NCI-H526 (cell line): ENCODE results near the gene IGSF3.
A peak's percentile ranks its signal among the peaks of the same experiment; 100 is the strongest.

Source experiments
- DNase-seq, 2 experiments: peaks; one replicate each; lab custom pipeline; 2025; lab: John Stamatoyannopoulos, UW

IGSF3 gene

DNA sequence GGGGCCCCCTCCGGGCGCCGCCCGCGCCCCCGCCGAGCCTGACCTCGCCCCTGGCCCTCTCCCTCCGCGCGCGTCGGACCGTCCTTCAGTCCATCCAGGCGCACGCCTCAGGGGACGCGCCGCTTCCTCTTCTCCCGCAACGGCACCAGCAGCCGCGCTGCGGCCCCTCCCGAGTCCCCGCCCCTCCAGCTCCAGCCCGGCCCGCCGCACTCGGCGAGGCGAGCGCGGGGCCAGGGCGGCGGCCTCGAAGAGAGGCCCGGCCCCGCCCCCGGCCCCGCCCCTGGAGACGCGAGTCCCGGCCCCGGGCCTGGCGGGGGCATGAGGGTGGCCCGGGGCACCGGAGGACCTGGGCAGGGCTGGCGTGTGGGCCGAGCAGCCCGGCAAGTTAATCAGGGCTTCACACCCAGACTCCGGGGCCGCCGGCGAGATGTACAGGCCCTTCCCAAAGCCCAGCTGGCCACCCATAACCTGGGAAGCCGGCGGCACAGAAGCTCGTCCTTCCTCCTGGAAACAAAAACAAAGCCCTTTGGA lies at the start of gene IGSF3:
TSS of gene IGSF3 (minus strand) at position 159 of the 531 bp plus-strand sequence. CDS start 1,407 bp downstream, outside the sequence.
- DNase-seq, result peak; percentile 47 to 89

DNA sequence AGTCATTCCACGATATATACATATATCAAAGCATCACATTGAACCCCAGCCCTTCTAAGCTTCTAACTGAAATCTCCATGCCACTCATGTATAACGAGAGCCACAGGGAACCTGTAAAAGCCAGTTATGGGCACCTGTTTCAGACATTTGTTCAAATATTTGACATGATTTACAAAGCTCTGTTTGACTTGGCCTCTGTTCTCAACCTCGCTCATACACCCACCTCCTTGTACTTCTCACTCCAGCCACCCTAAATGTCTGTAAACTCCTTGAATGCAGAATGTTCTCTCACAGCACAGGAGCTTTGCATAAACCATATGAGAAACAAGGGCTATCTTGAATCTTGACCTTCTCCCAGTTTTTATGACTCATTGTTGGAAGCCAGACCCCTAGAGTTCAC lies 49.8 kb upstream of the IGSF3 start:
- no peak for DNase-seq

DNA sequence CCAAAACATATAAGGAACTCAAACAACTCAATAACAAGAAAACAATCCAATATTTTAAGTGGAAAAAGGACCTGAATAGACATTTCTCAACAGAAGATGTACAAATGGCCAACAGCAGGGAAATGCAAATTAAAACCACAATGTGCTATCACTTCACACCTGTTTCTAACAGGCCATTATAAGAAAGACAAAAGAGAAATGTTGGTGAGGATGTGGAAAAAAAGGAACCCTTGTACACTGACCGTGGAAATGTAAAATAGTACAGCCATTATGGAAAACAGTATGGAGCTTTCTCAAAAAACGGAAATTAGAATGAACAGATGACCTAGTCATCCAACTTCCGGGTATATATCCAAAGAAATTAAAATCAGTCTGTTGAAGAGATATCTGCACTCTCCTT lies 48.9 kb upstream of the IGSF3 start:
- peak; percentile 87 to 89 for DNase-seq

DNA sequence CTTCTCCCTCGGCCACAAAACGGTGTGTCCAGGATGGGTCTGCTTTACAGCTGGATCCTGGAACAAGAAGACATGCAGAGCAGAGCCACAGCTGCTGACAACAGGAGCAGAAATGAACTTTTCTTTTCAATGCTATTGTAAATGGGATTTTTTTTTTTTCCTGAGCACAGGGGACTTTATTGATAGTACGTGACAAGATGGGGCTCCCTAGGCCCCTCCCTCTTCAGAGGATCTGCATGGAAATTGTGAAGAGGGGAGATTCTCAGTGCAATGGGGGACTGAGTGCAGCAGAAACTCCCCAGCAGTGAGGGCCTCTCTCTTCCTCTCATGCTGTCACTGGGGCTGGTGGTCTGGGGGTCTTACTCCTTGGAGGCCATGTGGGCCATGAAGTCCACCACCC lies 45.9 kb upstream of the IGSF3 start:
- no peak for DNase-seq

DNA sequence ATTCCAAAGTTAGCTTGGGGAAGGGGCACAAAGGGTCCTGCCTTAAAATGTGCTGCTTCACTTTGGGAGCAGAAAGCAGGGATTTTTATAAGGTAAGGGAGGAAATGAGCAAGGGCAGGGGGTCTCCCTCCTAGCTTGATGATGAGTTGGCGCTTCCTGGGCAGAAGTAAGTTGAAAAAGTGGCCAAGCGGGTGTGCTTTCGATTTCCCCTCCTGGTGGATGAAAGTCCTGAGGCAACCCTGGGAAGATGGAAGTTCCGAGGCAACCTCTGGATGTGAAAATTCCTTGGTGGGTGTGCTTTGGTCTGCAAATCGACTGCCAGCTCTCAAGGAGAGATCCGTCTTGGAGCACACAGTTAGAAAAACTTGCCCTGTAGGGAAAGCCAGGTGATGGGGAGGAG lies 45.0 kb upstream of the IGSF3 start:
- DNase-seq, result no peak

DNA sequence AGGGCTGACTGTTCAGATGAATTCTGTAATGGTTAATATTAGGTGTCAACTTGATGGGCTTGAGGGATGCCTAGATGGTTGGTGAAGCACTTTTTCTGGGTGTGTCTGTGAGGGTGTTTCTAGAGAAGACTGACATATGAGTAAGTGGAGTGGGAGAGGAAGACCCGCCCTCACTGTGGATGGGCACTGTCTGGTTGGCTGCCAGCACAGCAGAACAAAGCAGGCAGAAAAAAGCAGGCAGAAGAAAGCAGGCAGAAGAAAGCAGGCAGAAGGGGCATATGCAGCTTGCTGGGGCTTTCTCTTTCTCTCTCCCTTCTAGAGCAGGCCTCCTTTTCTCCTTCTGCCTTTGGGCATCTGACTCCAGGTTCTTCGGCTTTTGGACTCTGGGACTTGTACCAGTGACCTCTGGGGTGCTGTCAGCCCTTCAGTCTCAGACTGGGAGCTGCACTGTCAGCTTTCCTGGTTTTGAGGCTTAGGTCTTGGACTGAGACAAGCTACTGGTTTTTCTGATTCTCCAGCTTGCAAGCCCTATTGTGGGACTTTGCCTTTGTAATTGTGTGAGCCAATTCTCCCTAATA lies 43.8 kb upstream of the IGSF3 start:
- peak in 1 of 2 experiments; percentile 36 for DNase-seq

DNA sequence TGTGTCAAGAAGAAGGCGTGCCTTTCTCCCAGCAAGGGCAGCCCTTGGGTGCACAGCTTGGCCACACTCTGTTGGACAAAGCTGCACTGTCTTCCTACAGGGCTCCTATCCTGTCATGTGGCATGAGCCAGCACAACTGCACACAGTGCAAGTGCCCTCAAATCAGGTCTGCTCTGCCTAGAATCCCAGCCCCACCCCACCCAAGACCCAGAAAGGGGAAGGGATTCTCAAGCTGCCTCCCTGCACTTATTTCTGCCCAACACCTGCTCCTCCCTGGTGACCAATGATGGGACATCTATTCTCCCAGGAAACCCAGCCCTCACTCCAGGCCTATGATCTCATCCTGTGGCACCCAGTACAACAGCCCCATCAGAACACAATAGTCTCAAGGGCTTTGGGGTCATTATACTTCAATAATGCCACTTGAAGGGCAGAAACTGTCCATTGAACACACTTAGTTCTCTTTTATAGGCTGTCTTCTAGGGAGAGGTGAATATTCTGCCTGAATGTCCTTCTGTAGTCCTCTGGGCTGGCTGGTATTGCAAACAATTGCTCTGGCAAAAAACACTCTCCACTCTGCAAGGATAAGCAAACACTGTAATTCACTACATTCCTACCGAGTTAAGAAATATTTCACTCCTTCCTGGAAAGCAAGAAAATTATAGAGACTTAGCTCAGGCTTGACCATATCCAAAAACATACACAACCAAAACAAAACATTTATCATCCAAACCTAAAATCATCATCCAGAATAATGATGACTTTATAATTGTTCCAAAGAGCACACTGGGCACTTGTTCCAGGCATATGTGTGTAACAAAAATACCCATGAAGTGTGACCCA lies 43.1 kb upstream of the IGSF3 start:
- no peak for DNase-seq

DNA sequence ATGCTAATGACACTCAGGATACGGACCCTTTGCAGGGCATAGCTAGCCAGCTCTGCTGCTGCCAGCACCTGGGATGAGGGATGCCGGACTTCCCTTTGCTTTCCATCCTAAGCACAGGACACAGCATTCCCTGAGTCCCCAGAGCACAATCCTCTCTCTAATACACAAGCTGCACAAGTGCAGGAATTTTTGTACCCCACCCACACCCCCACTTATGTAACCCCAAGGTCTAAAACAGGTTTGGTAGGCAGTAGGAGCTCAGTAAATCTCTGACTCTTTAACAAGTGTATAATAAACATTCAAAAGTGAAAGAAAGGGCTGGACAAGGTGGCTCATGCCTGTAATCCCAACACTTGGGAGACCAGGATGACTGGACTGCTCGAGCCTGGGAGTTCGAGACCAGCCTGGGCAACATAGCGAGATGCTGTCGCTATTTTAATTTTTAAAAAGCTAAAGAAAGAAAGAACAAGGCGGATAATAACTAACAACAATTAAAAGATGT lies 42.2 kb upstream of the IGSF3 start:
- DNase-seq, result no peak

DNA sequence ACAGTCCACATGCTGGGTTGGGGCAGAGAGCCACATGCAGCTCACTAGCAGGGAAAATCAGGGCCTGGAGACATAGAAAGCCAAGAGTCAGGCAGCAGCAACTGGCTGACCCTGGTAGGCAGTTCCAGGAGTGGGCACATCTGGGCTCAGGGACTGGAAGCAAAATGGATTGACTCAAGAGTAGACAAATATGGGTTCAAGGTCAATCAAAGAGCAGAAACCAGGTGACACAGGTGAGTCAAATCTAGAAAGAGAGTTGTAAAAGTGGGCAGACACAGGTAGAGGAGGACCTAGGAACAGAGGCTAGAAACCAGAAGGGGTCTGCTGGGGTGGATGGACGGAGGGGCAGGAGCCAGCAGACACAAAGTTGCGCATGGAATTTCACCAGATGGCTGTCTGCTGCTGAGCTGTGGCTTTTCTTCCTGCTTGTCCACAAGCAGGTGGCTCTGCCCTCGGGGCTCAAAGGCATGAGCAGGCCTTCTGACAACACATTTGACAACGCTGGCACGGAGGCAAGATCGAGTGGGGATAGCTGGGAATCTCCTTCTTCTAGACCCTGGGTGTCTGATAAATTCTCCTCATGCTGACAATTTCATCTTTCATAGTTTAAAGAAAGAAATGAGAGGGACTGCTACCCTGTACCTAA lies 40.8 kb upstream of the IGSF3 start:
- DNase-seq, result no peak

DNA sequence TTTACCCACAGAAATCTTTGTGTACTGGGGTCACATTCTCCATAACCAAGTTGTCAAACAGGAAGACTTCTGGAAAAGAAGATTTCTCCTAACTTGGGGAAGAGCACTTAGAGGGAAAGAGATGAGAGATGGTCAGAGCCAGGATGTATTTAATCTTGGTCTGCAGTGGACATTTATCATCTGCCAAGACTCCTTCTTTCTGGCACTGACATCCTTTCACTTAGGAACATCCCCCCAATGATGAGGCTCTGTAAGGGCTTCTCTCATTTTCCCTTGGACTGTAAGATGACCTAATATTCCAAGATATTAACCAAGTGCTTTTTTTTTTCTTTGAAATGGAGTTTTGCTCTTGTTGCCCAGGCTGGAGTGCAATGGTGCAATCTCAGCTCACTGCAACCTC lies 39.3 kb upstream of the IGSF3 start:
- DNase-seq, result no peak

DNA sequence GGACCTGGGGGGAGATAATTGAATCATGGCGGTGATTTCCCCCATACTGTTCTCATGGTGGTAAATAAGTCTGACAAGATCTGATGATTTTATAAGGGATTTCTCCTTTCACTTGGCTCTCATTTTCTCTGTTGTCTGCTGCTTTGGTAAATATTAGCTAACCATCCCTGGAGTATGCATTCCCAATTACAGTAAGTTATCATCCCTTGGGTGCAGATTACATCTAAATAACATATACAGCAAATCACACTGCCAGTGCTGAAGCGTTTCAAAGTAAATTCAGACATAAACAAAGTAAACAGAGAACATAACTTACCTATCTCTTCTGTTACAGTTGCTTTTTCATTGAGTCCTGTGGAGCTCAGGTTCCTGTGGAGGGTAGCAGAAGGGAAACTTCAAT lies 38.6 kb upstream of the IGSF3 start:
- DNase-seq, result no peak

DNA sequence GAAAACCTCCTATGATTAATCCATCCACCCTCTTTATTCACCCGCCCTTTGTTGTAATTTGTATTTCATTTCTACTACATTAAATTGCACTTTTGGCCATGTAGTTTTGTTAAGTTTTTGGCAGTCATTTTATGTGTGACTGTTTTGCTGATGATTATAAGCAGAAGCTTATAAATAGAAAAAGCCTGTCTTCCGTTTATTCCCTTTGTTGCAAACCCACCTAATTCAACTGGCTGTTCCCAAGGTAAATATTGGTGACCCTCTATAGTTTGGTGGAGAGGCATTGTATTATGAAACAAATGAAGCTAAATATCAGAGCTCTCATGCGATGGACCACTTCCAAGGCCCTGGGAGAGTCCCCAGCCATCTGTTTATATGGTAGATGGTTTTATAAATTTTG lies 36.7 kb upstream of the IGSF3 start:
- no peak for DNase-seq

DNA sequence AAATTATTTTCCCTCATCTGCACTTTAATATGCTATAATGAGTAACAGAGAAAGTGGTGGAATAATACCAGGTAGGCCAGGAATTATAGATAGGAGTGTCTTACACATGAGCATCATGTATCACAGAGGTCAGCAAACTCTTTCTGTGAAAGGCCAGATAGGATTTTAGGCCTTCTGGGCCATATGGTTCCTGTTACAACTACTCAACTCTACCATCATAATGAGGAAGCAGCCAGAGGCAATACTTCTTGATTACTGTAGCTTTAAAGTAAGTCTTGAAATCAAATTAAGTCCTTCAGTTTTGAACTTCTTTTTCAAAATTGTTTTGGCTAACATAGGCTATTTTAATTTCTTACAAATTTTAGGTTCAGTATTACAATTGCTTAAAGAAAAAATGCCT lies 32.1 kb upstream of the IGSF3 start:
- DNase-seq, result no peak

DNA sequence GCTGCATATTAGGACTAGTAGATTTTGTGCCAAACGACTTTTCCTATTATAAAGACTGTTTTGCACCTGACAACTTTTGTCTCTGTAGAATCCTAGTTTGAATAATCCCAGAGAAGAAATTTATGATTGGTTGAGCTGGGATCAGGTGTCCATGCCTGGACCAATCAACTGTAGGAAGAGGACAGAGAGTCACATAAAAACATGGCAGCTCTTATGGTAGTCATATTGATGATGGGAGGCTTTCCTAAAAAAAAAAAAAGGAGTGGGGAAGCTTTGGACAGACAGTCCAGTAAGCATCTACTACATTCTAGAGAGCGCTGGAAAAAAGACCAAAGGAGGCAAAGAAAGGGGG lies 30.7 kb upstream of the IGSF3 start:
- DNase-seq, result no peak

DNA sequence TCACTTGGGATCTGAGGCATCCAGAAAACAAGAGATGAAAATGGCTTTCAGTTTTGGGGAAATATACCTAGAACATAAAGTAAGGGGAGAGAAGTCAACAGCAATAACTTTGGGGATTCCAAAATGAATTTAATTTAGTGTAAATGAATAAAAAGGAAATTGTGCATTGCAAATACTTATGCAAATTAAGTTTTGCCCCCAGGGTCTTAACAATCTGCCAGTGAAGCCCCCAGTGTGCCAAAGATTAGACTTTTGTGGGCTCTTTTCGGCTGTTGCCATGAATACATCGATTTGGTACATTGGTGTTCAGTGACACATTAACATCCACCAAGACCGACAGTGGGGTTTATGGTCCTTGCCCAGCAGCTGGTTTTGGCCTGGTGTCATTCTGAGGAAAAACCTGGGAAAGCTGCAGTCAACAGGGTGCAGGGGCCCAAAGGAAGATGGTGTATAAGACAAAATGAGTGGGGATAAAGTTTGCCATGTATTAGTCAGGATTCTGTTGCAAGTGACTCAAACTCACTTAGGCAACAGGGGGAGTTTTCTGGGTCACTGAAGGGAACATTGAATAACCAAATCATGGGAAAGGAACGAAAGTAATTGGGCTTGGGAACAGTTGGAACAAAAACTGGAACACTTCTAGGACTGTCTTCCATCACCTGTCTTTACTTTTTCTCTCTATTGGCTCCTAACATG lies 30.2 kb upstream of the IGSF3 start:
- peak in 1 of 2 experiments; percentile 46 for DNase-seq

DNA sequence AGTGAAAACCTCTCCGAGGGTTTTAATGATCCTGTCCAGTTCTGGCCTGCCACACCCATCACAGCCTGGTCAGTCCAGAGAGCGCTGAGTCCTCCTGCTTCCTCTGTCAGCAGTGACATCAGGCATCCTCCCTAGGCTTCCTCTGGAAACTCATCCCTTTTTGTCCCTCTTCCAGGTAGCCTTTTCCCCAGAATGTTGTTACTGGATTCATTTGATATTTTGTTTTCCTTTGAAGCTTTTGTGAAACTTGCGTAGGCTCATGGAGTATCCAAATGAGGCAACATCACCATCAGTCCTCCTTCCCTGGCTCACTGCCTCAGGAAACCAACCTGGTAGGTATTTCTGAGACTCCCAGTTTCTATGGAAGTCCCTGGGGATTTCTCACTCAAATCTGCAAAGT lies 27.0 kb upstream of the IGSF3 start:
- DNase-seq, result peak; percentile 13 to 52

DNA sequence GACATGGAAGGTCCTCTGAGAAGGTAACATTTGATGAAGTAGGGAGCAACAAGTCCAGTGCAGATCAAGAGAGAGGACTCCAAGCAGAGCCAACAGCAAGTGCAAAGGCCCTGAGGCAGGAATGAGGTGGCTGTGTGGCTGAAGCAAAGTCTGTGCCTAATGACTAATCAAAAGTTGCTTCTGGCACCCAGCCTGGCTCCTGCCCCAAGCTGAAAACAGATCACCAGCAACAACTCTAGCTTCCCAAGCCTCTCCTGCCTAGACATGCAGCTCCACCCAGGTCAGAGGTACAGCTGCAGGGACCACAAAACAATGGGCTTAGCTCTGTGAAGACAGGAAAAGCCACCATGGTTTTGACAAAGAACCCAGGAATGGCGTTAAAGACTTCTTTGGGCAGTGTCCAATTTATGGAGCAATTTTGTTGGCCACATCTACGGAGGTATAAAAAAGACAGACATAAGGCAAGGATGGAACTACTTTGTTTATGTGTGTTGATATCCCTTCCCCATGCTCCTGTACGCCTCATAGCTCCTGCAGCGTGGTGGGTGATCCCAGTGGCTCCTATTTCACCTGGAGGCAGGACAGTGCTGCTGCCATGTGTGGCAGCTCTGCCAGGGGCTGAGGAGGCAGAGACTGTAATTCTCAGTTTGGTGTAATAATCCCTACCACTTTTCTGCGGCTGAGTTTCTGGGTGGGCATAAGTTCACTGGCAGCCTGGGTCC lies 26.4 kb upstream of the IGSF3 start:
- DNase-seq, result no peak

DNA sequence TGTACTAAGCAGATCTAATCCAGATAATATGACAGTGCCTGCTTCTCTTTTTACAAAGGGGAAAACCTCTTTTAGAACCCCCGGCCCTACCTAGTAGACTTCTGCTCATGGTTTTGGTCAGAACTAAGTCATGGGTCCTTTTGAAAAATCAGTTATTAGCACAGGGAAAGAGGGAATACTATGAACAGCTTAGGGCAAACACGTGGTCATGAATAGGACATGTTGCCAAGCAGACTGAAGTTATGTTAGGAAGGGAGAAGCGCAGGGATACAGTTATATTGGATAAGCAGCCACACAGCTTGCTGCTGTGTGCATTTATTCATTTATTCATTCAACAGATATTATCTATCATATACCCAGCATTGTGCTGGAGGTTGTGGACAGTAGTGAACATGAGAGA lies 25.3 kb upstream of the IGSF3 start:
- no peak for DNase-seq

DNA sequence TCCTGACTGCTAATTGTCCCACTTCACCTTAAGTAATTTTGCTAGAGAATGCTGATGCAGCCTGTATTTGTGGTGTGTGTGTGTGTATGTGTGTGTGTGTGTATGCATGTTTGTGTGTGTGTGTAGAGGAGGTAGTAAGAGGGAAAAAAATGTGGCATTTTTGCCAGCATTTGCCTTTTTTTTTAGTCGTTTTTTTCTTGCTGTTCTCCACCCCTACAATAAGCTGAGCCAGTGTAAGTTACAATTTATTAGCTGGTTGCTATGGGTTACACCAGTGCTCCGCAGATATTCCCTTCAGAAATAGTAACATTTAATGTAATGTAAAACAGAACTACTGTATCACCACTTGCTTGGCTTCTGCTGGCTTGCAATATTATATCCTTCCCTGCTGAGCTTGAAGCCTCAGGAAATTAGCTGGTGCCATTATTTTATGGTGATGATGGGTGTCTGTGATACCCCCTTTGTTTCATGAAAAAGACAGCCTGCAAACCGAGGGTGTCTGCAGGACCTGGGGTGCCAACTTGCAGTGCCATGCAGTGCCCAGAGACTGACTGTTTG lies 23.4 kb upstream of the IGSF3 start:
- DNase-seq, result no peak

DNA sequence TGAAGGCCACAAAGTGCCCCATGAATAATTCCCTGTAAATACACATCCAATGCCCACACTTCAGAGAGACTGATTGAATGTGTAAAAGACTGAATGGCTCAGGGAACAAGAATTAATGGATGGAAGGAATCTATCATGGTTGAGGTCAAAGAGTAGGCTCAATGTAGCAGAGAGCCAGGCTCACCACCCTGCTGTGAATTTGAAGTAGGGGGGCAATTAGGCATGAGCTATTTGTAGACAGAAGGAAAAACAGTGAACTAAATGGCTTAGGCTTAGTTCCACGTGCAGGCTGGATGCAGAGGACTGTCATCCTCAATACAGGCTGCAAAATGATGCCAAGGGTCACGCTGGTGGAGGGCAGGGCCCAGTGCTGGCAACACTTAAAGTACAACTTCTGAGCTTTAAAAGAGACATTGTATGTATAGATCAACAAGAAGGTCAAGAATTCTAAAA lies 22.9 kb upstream of the IGSF3 start:
- DNase-seq, result no peak

DNA sequence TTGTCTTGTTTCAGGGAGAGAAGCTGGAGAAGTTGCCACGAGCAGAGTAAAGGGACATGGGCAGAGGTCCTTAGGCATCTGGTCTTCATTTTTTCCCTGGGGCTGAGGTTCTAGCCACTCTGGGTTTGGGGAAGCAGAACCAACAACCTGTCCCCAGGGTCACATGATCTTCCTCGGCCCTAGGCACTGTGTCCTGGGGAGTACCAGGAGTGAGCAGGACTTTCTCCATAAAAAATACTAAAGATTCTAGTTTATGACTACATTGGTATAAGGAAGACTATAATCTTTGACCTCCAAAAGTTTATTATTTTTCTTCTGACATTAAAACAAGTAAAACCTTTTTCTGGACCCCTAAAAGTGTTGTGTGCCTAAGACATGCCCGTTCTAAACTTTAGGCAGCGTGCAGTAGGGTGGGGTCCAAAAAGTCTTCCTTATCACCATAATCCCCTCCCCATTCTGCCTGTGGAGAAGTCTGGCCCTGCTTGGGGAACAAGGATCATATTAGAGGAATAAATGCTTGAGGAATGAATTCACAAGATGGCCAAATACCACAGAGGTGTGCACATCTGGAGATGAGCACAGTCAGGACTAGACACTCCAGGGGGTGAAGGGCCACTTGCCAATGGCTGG lies 19.3 kb upstream of the IGSF3 start:
- no peak for DNase-seq
